LNCaP clone FGC (cell line): ENCODE results near the gene NSL1.
"Not testable (repeated sequence)": the region's sequence is repeated elsewhere in the genome, so short reads cannot be mapped to it uniquely, and the experiment has no call there.

Experiments used
- DNase-seq: peaks from one replicate; pipeline ENCODE4 v3.0.0-alpha.2; 2011; ENCODE audit warnings: low read depth
- H3K4me3 ChIP-seq: 2 replicates; pipeline ENCODE4 v1.5.1; 2011; ENCODE audit warnings: mild to moderate bottlenecking, low read depth, low read length, control low read depth
- TF ChIP-seq, protein P1 (sequence below): IDR thresholded peaks from 2 replicates; pipeline ENCODE4 v1.5.1; 2012; ENCODE audit warnings: mild to moderate bottlenecking; ENCODE audit not compliant: control insufficient read depth, insufficient read depth; ENCODE audit errors: extremely low read depth

The NSL1 gene

DNA sequence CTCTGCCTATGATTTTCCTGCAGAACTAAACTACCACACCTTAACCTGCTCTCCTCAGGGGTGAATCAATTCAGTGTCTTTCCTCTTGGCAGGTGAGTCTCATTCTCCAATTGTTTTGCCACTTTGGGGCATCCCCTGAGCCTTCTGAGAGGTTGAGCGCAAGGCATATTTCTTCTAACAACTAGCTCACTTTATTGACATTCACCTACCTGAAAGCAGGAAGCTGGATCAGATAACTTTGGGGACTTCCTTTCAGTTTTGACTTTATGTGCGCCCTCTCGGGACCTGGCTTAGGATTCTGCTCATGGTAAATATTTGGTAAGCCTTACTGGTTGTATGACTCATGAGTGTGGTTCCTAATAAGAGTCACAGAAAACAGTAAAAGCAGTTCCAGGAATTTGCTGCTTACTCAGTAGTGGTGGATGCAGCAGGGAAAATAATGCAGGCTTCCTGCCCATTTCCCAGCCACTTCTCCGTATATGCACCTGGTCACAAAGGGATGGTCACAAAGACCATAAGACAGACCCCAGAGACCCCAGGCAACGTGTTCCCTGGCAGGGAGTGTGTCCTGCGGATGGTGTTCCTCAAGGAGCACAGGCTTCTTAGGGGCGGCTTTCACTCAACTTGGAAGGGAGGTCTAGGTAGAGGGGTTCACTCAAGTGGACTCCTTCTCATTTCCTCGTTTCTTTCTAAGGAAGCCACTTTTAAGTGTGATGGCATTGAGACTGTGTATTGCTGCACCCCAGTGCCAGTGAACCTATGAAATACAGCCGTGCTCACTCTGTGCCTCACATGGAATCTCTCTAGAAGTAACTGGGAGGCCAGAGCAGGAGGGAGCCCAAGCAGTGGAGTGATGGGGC, 70.0 kb downstream of the NSL1 start:
- TF ChIP-seq, protein P1, sequence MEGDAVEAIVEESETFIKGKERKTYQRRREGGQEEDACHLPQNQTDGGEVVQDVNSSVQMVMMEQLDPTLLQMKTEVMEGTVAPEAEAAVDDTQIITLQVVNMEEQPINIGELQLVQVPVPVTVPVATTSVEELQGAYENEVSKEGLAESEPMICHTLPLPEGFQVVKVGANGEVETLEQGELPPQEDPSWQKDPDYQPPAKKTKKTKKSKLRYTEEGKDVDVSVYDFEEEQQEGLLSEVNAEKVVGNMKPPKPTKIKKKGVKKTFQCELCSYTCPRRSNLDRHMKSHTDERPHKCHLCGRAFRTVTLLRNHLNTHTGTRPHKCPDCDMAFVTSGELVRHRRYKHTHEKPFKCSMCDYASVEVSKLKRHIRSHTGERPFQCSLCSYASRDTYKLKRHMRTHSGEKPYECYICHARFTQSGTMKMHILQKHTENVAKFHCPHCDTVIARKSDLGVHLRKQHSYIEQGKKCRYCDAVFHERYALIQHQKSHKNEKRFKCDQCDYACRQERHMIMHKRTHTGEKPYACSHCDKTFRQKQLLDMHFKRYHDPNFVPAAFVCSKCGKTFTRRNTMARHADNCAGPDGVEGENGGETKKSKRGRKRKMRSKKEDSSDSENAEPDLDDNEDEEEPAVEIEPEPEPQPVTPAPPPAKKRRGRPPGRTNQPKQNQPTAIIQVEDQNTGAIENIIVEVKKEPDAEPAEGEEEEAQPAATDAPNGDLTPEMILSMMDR: 0 out of 2 replicates have a peak, but pooled peaks have one; percentile 4
- peak; percentile 66 for DNase-seq
- H3K4me3 ChIP-seq: peak overlapping the region; percentile 23

DNA sequence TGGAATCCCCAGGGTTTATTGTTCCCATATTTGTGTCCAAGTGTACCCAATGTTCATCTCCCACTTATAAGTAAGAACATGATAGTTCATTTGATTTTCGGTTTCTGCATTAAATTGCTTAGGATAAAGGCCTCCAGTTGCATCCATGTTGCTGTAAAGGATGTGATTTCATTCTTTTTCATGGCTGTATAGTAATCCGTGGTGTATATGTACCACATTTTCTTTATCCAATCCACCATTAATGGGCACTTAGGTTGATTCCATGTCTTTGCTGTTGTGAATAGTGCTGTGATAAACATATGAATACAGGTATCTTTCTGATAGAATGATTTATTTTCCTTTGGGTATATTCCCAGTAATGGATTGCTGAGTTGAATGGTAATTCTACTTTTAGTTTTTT, 71.9 kb downstream of the NSL1 start:
- DNase-seq: no peak
- TF ChIP-seq, protein P1: no peak
- H3K4me3 ChIP-seq: no peak overlapping the region

DNA sequence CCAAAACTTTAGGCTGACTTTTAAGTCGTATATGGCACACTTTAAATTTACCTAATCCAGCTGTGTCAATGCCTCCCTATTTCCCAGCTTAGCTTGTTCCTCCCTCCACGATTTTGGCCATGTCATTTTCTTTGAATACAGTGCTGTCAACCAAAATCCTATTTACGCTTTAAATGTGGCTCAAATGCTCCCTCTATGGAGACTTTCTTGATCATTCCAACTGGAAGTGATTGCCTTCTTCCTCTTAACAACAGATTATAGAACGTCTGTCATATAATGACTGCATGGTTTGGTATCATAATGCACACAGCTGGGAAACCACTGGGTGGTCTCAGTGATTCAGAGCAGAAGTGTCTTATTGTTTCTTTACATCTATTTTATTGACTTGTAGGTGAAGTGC, 73.1 kb downstream of the NSL1 start:
- no peak for DNase-seq
- no peak overlapping the region for H3K4me3 ChIP-seq
- TF ChIP-seq, protein P1: 0 out of 2 replicates have a peak, but pooled peaks have one; percentile 27

DNA sequence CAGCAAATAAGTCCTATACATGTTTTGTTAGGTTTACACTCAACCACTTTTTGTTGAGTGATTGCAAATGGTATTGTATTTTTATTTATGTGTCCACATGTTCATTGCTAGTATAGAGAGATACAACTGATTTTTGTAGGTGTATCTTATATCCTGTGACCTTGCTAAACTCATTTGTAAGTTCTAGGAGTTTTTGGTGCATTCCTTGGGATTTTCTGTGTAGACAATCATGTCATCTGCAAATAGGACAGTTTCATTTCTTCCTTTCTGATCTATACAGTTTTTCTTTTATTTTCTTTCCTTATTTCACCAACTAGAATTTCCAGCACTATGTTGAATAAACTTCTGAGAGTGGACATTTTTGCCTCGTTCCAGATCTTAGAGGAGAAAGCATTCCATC, 75.4 kb downstream of the NSL1 start:
- TF ChIP-seq, protein P1: no peak
- no peak for DNase-seq
- H3K4me3 ChIP-seq: no peak overlapping the region

DNA sequence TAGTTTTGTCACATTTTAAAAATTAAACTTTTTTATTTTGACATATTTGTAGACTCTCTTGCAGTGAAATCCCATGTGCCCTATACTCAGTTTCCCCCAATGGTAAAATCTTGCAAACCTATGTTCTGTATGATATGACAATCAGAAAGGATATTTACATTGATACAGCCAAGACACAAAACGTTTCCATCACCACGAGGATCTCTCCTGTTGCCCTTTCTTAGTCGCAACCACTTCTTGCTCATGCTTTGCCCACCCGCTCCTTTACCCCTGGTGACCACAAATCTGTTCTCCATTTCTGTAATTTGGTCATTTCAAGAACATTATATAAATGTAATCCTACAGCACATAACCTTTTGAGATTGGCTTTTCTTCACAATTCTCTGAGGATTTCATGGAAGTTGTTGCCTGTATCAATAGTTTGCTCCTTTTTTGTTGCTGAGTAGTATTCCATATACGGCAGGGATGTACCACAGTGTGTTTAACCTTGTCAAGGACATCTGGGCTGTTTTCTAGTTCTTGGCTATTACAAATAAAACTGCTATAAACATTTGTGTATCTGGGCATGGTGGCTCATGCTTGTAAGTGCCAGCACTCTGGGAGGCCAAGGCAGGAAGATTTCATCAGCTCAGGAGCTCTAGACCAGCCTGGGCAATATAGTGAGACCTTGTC, 78.0 kb downstream of the NSL1 start:
- TF ChIP-seq, protein P1: no peak
- no peak for DNase-seq
- no peak overlapping the region for H3K4me3 ChIP-seq

DNA sequence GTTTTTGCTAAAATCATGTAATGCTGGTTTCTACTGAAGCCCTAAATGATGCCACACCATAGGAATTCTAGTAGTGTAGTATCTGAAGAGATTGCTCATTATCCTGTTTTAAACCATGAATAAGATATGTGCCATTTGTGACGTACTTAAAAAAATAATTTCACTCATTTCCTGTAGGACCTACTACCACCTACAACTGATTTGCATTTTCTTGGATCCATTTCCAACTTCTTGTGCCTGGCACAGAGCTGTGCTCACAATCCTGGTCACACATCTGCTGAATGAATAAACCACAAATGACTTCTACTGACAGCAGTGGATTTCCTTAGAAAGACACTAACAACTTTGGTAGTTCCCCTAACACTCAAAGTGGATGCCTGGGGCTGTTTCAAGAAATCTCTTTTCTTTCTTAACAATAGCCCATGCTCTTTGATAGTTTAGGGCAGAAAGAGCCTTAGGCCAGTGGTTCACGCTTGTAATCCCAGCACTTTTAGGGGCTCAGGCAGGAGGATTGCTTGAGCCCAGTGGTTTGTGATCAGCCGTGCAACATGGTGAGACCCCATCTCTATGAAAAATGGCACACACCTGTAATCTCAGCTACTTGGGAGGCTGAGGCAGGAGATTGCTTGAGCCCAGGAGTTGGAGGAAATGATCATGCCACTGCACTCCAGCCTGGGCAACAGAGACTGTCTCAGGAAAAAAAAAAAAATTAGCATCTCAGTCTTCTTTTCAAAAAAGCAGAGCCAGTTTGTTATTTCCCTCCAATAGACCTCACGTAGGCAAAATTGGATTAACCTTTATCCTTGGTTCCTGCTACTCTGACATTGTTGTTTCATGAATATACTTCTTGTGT, 78.9 kb downstream of the NSL1 start:
- DNase-seq: no peak
- TF ChIP-seq, protein P1: no peak
- no peak overlapping the region for H3K4me3 ChIP-seq

DNA sequence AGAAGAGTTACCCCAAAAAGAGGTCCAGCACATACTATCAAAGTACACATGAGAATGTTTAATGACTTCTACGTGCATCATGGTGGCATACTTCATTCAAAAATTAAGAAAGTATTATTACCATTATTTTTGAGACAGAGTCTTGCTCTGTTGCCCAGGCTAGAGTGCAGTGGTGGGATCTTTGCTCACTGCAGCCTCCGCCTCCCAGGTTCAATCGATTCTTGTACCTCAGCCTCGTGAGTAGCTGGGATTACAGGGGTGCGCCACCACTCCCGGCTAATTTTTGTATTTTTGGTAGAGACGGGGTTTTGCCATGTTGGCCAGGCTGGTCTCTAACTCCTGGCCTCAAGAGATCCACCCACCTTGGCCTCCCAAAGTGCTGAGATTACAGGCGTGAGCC, 79.6 kb downstream of the NSL1 start:
- not testable (repeated sequence) for H3K4me3 ChIP-seq, DNase-seq
